IMR-90 (cell line): Measurements from ENCODE around the gene TMPRSS11A. TPM values are rescaled to one million over a fixed set of nuclear protein-coding genes. Genes with fewer than 3 reads are reported as not detected.

Experiments
- ATAC-seq: fragments of 200-7000 bp; cut with Tn5 transposase; 2 replicates; pipeline ENCODE4 v1.9.1; 2020; ENCODE audit warnings: low read depth, mild to moderate bottlenecking, moderate library complexity
- BruUV-seq: library from RNA; stranded (reverse); fragments of 400-500 nt; replicated peaks from 2 replicates; lab custom pipeline; 2021; lab: Mats Ljungman, UMichigan
- CTCF ChIA-PET: fragments of 300-600 bp; formaldehyde crosslinking; extraction: SDS; loops from one replicate; lab custom pipeline; 2021; ENCODE audit warnings: antibody characterized with exemption; lab: Yijun Ruan, JAX
- POLR2A ChIA-PET: fragments of 300-600 bp; sonication (Branson Sonifier 250); formaldehyde crosslinking; loops from one replicate; lab custom pipeline; 2022; ENCODE audit warnings: antibody characterized with exemption; ENCODE audit not compliant: unreplicated experiment; lab: Charles Lee
- DNase-seq: peaks from one replicate; pipeline ENCODE4 v3.0.0; 2013
- H2AFZ ChIP-seq: replicated peaks from 2 replicates; pipeline ENCODE3; 2013; ENCODE audit warnings: low read length, mild to moderate bottlenecking; ENCODE audit not compliant: poor library complexity
- H2AK5ac ChIP-seq: 2 replicates; pipeline ENCODE4 v1.6.1; 2013; ENCODE audit warnings: low read depth, low read length, inconsistent platforms
- H2AK9ac ChIP-seq: replicated peaks from 2 replicates; pipeline ENCODE3; 2013; ENCODE audit warnings: mild to moderate bottlenecking, low read depth, low read length, moderate library complexity; ENCODE audit not compliant: poor library complexity
- H2BK120ac ChIP-seq: 2 replicates; pipeline ENCODE4 v1.6.1; 2013; ENCODE audit warnings: low read depth, low read length, inconsistent platforms
- H2BK15ac ChIP-seq: 3 replicates; pipeline ENCODE4 v1.6.1; 2013; ENCODE audit warnings: low read depth, low read length, inconsistent platforms
- H2BK20ac ChIP-seq: 2 replicates; pipeline ENCODE4 v1.6.1; 2013; ENCODE audit warnings: low read depth, mild to moderate bottlenecking, inconsistent platforms, low read length, moderate library complexity
- H2BK5ac ChIP-seq: 2 replicates; pipeline ENCODE4 v1.6.1; 2013; ENCODE audit warnings: mild to moderate bottlenecking, low read depth, low read length, inconsistent platforms; ENCODE audit not compliant: poor library complexity, severe bottlenecking
- H3K14ac ChIP-seq: replicated peaks from 2 replicates; pipeline ENCODE4 v1.6.1; 2013; ENCODE audit warnings: low read depth, low read length, inconsistent platforms
- H3K18ac ChIP-seq: 2 replicates; pipeline ENCODE4 v1.6.1; 2013; ENCODE audit warnings: low read depth, low read length, control low read depth
- H3K23ac ChIP-seq: 2 replicates; pipeline ENCODE4 v1.6.1; 2013; ENCODE audit warnings: low read depth, low read length, inconsistent platforms
- H3K27ac ChIP-seq: 2 replicates; pipeline ENCODE4 v1.5.1; 2013; ENCODE audit warnings: mild to moderate bottlenecking, control low read depth, low read length; ENCODE audit not compliant: insufficient read depth
- H3K27me3 ChIP-seq: 2 replicates; pipeline ENCODE4 v1.6.1; 2013; ENCODE audit warnings: low read length; ENCODE audit not compliant: control insufficient read depth, insufficient read depth
- H3K36me3 ChIP-seq: 2 replicates; pipeline ENCODE4 v1.6.1; 2013; ENCODE audit warnings: low read length, mixed read lengths; ENCODE audit not compliant: control insufficient read depth, insufficient read depth
- H3K4ac ChIP-seq: 2 replicates; pipeline ENCODE4 v1.6.1; 2013; ENCODE audit warnings: low read depth, low read length, inconsistent platforms
- H3K4me1 ChIP-seq: 2 replicates; pipeline ENCODE4 v1.6.1; 2013; ENCODE audit warnings: low read length, mixed read lengths; ENCODE audit not compliant: control insufficient read depth, insufficient read depth
- H3K4me2 ChIP-seq: 2 replicates; pipeline ENCODE4 v1.6.1; 2013; ENCODE audit warnings: low read depth, mild to moderate bottlenecking, control low read depth, low read length, moderate library complexity
- H3K4me3 ChIP-seq: 2 replicates; pipeline ENCODE4 v1.5.1; 2013; ENCODE audit warnings: low read depth, mild to moderate bottlenecking, control low read depth, low read length, moderate library complexity; ENCODE audit not compliant: insufficient read depth
- H3K56ac ChIP-seq: 2 replicates; pipeline ENCODE4 v1.6.1; 2013; ENCODE audit warnings: low read length, inconsistent platforms; ENCODE audit not compliant: insufficient read depth; ENCODE audit errors: extremely low read depth
- H3K79me1 ChIP-seq, 2 experiments: 2 replicates each; pipeline ENCODE4 v1.6.1; 2013; ENCODE audit warnings: low read length in 2 of 2, inconsistent platforms in 1 of 2, low read depth in 1 of 2
- H3K9ac ChIP-seq: 2 replicates; pipeline ENCODE4 v1.6.1; 2013; ENCODE audit warnings: low read depth, low read length, control low read depth
- H3K9me1 ChIP-seq: 2 replicates; pipeline ENCODE4 v1.6.1; 2013; ENCODE audit warnings: low read length, inconsistent platforms; ENCODE audit not compliant: insufficient read depth
- H3K9me3 ChIP-seq: 2 replicates; pipeline ENCODE4 v1.6.1; 2013; ENCODE audit warnings: low read length; ENCODE audit not compliant: control insufficient read depth, insufficient read depth
- H4K20me1 ChIP-seq: 2 replicates; pipeline ENCODE4 v1.6.1; 2013; ENCODE audit warnings: low read length, inconsistent platforms; ENCODE audit not compliant: insufficient read depth
- H4K5ac ChIP-seq: 2 replicates; pipeline ENCODE4 v1.6.1; 2013; ENCODE audit warnings: mild to moderate bottlenecking, low read depth, low read length, control low read depth
- H4K8ac ChIP-seq, 2 experiments: 2 replicates each; pipeline ENCODE4 v1.6.1; 2013; ENCODE audit warnings: low read depth in 2 of 2, low read length in 2 of 2, control low read depth in 1 of 2, inconsistent platforms in 1 of 2
- H4K91ac ChIP-seq: 2 replicates; pipeline ENCODE4 v1.6.1; 2013; ENCODE audit warnings: low read depth, low read length, inconsistent platforms; ENCODE audit not compliant: insufficient read depth
- CHD1 ChIP-seq: IDR thresholded peaks from 2 replicates; pipeline ENCODE4 v1.6.1; 2012; ENCODE audit warnings: low read depth, low read length, improper control_type of control experiment
- RCOR1 ChIP-seq: IDR thresholded peaks from 2 replicates; pipeline ENCODE4 v1.6.1; 2012; ENCODE audit warnings: mild to moderate bottlenecking, low read length, improper control_type of control experiment; ENCODE audit not compliant: insufficient replicate concordance
- RFX5 ChIP-seq: IDR thresholded peaks from 2 replicates; pipeline ENCODE4 v1.8.0; 2012; ENCODE audit warnings: low read depth, mild to moderate bottlenecking, low read length, moderate library complexity
- WGBS, 2 experiments: methylation state at CpG; one replicate each; pipeline versions ENCODE4 v1.1.5 to v1.1.7; 2013; ENCODE audit warnings: missing lambda C conversion rate in 2 of 2; ENCODE audit not compliant: insufficient read length in 1 of 2; ENCODE audit errors: extremely low coverage in 2 of 2; 5-methylcytosine and 5-hydroxymethylcytosine counted together
- dilution Hi-C: fragments of 300-500 bp; cut with HindIII; formaldehyde crosslinking; loops from one replicate; pipeline ENCODE4 v1.14.3; 2018; ENCODE audit warnings: low sequenced_read_pairs; ENCODE audit not compliant: unreplicated experiment
- in situ Hi-C: fragments of 300-500 bp; cut with MboI; formaldehyde crosslinking; loops from 3 replicates; pipeline ENCODE4 v1.14.3; 2019; ENCODE audit warnings: low sequenced_read_pairs, inconsistent platforms, mixed read lengths
- intact Hi-C: fragments of 100-400 bp; cut with micrococcal nuclease; formaldehyde crosslinking; loops from 2 replicates; pipeline ENCODE4 v1.10.0; 2022
- polyA plus RNA-seq, 3 experiments: library from polyadenylated mRNA; depleted of rRNA; stranded (reverse); fragments of >200 nt; gene quantifications; 2 replicates each; pipeline ENCODE4 v1.2.3, GENCODE V29; 2012; ENCODE audit warnings: low replicate concordance in 1 of 3
- total RNA-seq: library from RNA; depleted of rRNA; stranded (reverse); fragments of >200 nt; gene quantifications from 2 replicates; pipeline ENCODE4 v1.2.3, GENCODE V29; 2012
- TF ChIP-seq, protein P1 (sequence below): fragments of 150-350 bp; IDR thresholded peaks from 2 replicates; pipeline ENCODE4 v1.6.1; 2016; ENCODE audit warnings: low read depth, mild to moderate bottlenecking, low read length, moderate library complexity, borderline replicate concordance

TMPRSS11A gene
- total and polyA plus RNA-seq, 2 of the 4 experiments (the other 2 are of a cell fraction): not detected

DNA sequence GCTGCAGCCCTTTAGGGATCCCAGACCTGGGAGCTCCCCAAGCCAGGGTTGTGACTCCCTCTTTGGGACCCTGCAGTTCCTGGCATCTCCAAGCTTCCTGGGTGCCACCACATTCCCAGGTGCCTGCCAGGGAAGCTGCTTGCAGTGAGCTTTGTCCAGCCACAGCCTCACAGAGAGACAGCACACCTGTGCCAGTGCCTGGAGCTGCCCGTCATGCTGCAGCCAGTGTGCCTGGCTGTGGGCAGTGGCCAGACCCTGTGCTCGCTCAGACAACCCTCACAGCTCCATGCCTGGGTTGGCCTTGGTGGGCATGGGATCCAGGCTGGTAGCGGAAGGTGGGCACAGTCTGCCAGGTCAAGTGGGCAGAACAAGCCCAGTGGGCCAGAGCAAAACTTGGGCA is 36.0 kb downstream of the TMPRSS11A start:
- Histone ChIP-seq H3K23ac (no peak overlapping the region), H2AFZ (no peak overlapping the region), H3K14ac (no peak overlapping the region), H2BK120ac (no peak overlapping the region), H4K8ac (no peak overlapping the region), H3K4ac (no peak overlapping the region), H3K4me2 (no peak overlapping the region), H3K9me1 (no peaks in the 10 kb centered on the region), H2AK5ac (no peak overlapping the region), H2BK20ac (no peak overlapping the region), H2BK15ac (no peak overlapping the region), H3K9me3 (no peaks in the 10 kb centered on the region), H2BK5ac (no peak overlapping the region), H3K4me3 (no peak overlapping the region), H2AK9ac (no peak overlapping the region), H4K20me1 (no peaks in the 10 kb centered on the region), H3K56ac (no peak overlapping the region), H4K5ac (no peak overlapping the region), H4K91ac (no peak overlapping the region), H3K18ac (no peak overlapping the region), H3K79me1 (no peaks in the 10 kb centered on the region), H3K9ac (no peak overlapping the region), H3K4me1 (no peaks in the 10 kb centered on the region), H3K27ac (no peak overlapping the region), H3K27me3 (no peaks in the 10 kb centered on the region), H3K36me3 (no peaks in the 10 kb centered on the region)
- 20% methylated on average over 1 of the region's 3 CpGs; no CpG with 5 or more reads in 1 of the 2 experiments for WGBS, 2 experiments
- CTCF ChIA-PET: no interaction called here
- no TSS peak for BruUV-seq
- in situ Hi-C loops: no loop called here
- intact Hi-C loops: no loop called here
- dilution Hi-C loops: no loop called here
- TF ChIP-seq RFX5: no peak
- TF ChIP-seq, protein P1, sequence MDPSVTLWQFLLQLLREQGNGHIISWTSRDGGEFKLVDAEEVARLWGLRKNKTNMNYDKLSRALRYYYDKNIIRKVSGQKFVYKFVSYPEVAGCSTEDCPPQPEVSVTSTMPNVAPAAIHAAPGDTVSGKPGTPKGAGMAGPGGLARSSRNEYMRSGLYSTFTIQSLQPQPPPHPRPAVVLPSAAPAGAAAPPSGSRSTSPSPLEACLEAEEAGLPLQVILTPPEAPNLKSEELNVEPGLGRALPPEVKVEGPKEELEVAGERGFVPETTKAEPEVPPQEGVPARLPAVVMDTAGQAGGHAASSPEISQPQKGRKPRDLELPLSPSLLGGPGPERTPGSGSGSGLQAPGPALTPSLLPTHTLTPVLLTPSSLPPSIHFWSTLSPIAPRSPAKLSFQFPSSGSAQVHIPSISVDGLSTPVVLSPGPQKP: no peak
- TF ChIP-seq RCOR1: no peak
- no peak for TF ChIP-seq CHD1
- DNase-seq: no peak
- ATAC-seq: no peak
- POLR2A ChIA-PET: no interaction called here
